Measurements from ENCODE around the gene PHRF1. TPM values are rescaled to one million over a fixed set of nuclear protein-coding genes. Genes with fewer than 3 reads are reported as not detected.

PHRF1 gene
- total RNA-seq, 2 donors from 2014 or later = 12.4 to 14.2 TPM

DNA sequence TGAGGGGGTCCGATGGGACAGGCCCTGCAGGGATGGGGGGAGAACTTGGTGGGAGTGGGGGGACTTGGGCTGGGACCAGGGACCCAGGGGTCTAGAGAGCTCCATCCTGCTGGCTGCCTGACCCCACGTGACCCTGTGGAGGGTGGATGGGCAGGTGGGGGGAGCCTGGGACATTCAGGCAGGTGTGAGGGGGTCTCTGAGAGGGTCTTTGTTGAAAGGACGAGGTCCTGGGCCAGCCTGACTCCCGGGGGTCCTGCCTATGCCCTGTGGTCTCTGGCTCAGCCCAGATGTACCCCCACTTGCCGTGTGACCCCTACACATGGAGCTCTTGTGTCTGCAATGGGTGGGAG lies 31.5 kb upstream of the PHRF1 start:
- no peak for DNase-seq (ENCODE audit: low spot score)
- H3K36me3 ChIP-seq = no peaks in the 10 kb centered on the region
- no peak overlapping the region for H3K27ac ChIP-seq
- no peak overlapping the region for H3K4me3 ChIP-seq
- H3K27me3 ChIP-seq = no peaks in the 10 kb centered on the region
- no peaks in the 10 kb centered on the region for H3K4me1 ChIP-seq
- H3K9me3 ChIP-seq = no peaks in the 10 kb centered on the region
- no peak for TF ChIP-seq CTCF (IDR thresholded peaks at IDR 0.05)

DNA sequence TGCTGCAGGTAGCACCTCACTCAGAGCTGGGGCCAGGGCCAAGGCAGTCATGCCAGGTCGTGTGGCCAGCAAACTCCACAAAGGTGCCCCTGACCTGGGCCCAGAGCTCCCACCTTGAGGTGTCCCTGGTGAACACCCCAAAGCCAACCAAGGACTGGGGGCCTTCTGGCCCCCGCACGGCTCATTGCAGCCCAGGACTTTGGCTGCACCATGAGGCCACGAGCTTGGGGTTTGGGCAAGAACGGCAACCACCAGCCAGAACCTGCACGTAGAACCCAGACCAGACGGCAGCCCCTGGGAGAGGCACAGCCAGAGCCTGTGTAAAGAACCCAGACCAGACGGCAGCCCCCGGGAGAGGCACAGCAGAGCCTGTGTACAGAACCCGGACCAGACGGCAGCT lies 31.1 kb upstream of the PHRF1 start:
- Histone ChIP-seq H3K27me3 (no peaks in the 10 kb centered on the region), H3K36me3 (no peaks in the 10 kb centered on the region), H3K4me1 (no peaks in the 10 kb centered on the region), H3K27ac (no peak overlapping the region), H3K9me3 (no peaks in the 10 kb centered on the region), H3K4me3 (no peak overlapping the region)
- TF ChIP-seq CTCF (IDR thresholded peaks at IDR 0.05) = no peak
- DNase-seq (ENCODE audit: low spot score) = no peak

DNA sequence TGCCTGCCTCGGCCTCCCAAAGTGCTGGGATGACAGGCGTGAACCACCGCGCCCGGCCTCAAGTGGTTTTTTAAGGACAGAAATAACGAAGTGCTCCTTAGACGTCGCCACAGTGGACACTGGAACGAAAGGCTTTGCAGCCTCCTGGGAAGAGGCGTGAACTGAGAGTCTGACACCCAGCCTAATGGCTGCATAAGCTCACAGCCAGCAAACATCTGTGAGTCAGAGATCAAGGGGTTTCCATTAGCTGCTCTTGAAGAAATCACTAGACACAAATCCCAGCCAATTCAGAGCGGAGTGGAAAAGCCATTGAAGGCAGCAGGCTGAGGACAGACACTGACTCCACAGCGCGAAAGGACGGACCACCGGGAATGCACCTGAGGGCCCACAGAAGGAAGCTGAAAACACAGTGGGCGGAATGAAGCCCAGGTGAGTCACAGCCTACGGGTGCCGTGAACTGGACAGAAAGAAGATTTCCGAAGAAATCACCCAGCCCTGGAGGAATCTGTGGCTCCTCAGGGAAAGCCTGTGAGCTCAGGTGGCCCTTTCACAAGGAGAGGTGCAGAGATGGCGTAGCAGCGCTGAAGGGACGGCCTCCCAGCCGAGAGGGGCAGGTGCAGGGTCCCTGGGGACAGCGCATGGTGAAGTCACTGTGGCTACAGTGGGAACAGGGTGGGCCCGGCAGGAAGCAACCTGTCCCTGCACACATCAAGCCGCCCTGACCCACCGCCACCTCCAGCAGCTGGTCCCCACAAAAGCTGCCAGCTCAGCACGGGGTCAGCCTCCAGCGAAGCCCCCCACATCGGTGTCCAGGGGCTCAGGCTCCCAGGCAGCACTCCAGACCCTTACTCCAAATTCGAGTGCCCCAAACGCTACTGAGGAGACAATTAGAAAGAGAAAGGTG lies 27.3 kb upstream of the PHRF1 start:
- no peak overlapping the region for H3K4me3 ChIP-seq
- H3K9me3 ChIP-seq = no peaks in the 10 kb centered on the region
- H3K36me3 ChIP-seq = no peaks in the 10 kb centered on the region
- H3K27me3 ChIP-seq = peaks cover 0 to 13% of the 10 kb centered on the region in 2 donors
- TF ChIP-seq CTCF (IDR thresholded peaks at IDR 0.05) = no peak
- H3K27ac ChIP-seq = no peak overlapping the region
- H3K4me1 ChIP-seq = no peaks in the 10 kb centered on the region
- no peak for DNase-seq (ENCODE audit: low spot score)

DNA sequence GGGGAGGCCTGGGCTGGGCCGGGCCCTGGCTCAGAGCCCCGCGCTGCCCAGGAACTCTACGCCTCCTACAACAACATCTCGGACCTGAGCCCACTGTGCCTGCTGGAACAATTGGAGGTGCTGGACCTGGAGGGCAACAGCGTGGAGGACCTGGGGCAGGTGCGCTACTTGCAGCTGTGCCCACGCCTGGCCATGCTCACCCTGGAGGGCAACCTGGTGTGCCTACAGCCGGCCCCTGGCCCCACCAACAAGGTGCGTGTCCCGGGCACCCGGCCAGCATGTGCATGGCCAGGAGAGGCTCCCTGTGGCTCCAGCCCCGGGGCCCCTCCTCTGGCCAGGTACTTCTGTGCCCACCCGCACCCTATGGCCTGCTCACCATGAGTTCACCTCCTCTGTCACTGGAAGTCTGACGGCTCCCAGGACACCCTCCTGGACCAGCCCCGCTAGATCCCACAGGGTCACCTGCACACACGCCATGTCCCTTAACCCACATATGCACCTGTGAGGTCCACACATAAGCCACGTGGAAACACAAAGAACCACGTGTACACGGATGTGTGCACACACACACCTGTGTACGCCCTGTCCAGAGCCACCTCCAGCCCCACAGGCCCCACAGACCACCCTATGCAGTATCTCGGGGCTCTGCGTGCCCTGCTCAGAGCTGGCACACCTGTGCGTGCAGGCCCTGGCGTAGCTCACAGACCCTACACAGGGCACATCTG lies 26.1 kb upstream of the PHRF1 start:
- Histone ChIP-seq H3K36me3 (no peaks in the 10 kb centered on the region), H3K4me3 (no peak overlapping the region), H3K4me1 (peaks cover 0 to 9% of the 10 kb centered on the region in 2 donors), H3K27ac (no peak overlapping the region), H3K27me3 (peaks cover 8 to 23% of the 10 kb centered on the region in 2 donors), H3K9me3 (no peaks in the 10 kb centered on the region)
- no peak for DNase-seq (ENCODE audit: low spot score)
- TF ChIP-seq CTCF (IDR thresholded peaks at IDR 0.05) = no peak

DNA sequence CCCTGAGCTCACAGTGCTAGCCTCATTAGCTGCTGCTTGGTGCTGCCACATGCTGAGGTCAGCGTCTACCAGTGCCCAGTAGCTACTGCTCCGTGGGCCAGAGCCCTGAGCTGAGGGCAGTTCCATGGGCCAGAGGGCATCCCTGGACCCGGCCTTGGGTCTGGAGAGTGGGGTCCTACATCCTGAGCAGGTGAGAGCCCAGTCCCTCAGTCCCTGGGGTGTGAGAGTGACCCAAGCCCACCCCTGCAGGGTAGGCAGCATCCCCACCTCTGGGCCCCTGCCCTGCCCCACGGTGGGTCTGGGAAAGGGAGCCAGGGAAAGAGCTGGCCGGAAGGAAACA lies 25.6 kb upstream of the PHRF1 start:
- H3K36me3 ChIP-seq = no peaks in the 10 kb centered on the region
- no peak for DNase-seq (ENCODE audit: low spot score)
- peaks cover 13 to 29% of the 10 kb centered on the region in 2 donors for H3K27me3 ChIP-seq
- no peaks in the 10 kb centered on the region for H3K9me3 ChIP-seq
- H3K4me3 ChIP-seq = no peak overlapping the region
- no peak for TF ChIP-seq CTCF (IDR thresholded peaks at IDR 0.05)
- H3K27ac ChIP-seq = no peak overlapping the region
- peaks cover 0 to 14% of the 10 kb centered on the region in 2 donors for H3K4me1 ChIP-seq

All from right atrium auricular region (tissue), 2 donors.